GM15510 (cell line): ENCODE measurements around the gene HS3ST3B1.

Experiments
- POLR2A ChIP-seq: IDR thresholded peaks from 3 replicates; pipeline ENCODE4 v1.6.1; 2011; ENCODE audit warnings: borderline replicate concordance; ENCODE audit not compliant: insufficient read length; ENCODE audit errors: extremely low read depth

HS3ST3B1 gene

GRCh38 chr17:14325618-14326167, 24.8 kb downstream of the HS3ST3B1 start:
- no peak for TF ChIP-seq POLR2A

DNA sequence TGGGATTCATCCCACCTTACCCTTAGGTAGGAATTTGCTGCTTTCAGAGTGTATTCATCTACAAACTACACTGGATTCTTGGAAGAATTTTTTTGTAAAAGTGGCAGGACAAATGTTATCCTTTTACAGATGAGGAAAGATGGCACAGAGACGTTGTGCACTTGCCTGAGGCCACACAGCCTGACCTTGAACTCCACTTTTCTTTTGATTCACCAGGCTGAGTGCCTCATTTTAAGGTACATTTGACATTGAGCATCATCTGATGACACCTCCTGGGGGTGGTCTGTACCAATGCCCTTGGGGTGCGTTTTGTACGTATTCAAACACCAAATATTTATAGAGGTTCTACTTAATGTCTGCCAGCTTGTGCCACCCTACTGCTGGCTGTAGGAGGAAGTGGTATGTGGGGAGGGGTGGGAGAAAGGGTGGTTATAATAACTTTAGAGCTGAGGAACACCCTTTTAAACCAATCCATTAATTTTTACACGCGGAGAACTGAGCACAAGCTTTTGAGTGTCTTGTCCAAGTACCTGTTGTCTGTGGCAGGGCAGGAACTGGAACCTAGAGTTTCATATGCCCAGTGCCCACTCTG, 29.1 kb downstream of the HS3ST3B1 start:
- no peak for TF ChIP-seq POLR2A

GRCh38 chr17:14330492-14330962, 29.6 kb downstream of the HS3ST3B1 start:
- TF ChIP-seq POLR2A, result no peak

DNA sequence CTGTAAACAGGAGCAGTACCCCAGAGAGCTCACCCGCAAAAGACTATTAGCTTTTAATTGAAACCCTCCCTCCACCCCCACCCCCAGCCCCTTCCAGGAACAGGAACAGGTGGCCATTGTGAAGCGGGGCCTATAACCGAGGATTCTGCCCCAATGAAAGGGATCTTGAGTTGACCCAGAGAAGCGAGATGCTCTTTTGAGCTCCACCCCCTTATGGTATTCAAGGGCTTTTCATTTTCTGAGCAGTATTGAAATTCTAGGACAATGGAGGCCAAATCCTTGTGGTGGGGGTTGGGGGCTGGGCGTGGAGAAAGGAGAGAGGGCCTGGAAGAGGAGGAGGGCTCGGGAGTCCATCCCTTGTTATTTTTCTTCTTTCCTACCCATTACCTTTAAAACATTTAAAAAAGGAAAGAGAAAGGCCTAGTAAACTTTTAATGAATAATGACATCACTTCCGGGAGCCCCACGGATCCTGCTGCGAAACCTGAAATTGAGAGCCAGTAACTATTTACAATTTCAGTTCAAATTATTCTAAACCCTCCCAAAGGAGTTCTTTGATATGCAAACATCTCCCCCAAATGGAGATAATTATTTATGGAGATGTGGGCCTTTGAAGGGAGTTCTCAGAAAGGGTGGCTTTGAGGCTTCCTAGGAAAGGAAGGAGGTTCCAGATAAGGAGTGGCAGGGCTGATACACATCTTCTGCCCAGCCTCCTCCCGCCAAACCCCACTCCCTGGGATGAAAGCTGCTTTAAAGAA, 30.5 kb downstream of the HS3ST3B1 start:
- no peak for TF ChIP-seq POLR2A

GRCh38 chr17:14331982-14332298, 31.1 kb downstream of the HS3ST3B1 start:
- TF ChIP-seq POLR2A, result no peak

- no peak for TF ChIP-seq POLR2A
Measured at GRCh38 chr17:14332331-14332730, 31.4 kb downstream of the HS3ST3B1 start.

DNA sequence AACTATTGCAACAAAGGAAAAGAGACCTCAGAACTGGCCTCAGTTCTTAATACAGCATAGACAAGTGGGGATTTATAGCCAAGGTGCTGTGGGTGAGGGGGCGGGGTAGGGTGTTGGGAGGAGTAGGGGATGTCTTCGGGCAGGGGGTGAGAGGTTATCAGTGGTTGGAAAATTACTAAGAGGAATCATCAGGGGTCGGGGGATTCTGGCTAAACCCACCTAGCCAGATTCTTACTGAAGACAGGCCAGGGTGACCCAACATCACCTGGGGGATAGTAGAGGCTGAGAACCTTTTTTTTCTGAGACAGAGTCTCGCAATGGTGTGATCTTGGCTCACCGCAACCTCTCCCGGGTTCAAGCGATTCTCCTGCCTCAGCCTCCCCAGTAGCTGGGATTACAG, 32.6 kb downstream of the HS3ST3B1 start:
- no peak for TF ChIP-seq POLR2A

DNA sequence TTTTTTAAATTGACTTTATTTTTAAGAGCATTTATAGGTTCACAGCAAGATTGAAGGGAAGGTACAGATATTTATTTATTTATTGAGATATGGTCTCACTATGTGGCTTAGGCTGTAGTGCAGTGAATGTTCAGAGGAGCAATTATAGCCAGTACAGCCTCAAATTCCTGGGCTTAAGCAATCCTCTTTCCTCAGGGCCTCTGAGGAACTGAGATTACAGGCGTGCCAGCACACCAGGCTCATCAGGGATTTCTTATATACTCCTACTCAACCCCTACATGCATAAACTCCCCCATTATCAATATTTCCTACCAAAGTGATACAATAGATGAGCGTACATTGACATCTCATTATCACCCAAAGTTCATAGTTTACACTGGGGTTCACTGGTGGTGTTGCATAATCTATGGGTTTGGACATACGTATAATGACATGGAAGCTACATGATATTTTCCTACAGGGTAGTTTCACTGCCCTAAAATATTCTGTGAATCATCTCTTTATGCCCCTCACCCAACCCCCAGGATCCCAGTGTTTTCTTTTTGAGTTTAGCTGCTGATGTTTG, 33.5 kb downstream of the HS3ST3B1 start:
- no peak for TF ChIP-seq POLR2A

DNA sequence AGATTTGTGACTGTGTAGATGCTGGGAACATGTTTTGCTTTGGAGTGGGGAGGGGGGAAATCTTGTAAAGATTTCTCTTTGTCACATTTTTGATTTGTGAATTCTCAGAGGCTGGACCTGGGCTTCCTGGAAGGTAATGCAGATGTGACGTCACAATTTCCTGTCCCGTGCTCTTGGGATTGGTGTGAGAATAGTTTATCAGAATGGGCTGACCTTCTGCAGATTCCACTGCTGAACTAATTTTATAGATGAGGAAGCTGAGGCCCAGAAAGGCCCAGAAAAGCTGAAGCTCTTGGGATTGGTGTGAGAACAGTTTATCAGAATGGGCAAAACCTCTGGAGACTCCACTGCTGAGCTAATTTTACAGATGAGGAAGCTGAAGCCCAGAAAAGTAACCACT, 34.0 kb downstream of the HS3ST3B1 start:
- TF ChIP-seq POLR2A, result no peak

- TF ChIP-seq POLR2A, result no peak
Measured at GRCh38 chr17:14336418-14336817, 35.5 kb downstream of the HS3ST3B1 start.

DNA sequence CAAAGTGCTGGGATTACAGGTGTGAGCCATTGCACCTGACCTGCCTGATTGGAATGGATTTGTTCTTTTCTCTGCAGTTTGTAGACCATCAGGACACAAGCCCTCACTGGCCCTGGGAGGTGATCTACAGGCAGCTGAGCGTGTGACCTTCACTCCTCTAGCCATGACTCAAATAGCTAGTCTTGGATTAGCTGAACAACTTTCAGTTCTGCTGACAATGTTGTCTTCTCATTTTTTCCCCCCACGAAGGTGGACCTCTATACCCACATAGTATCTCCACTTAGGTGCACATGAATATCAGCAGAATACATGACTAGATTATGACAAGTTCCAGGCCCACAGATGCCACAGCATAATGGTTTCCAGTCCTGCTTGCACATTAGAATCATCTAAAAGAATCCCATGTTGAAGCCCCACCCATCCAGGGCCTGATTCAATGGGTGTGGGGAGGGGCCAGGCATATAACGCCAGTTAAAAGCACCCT, 36.8 kb downstream of the HS3ST3B1 start:
- no peak for TF ChIP-seq POLR2A

- TF ChIP-seq POLR2A, result no peak
Measured at GRCh38 chr17:14340857-14341754, 40.2 kb downstream of the HS3ST3B1 start.

DNA sequence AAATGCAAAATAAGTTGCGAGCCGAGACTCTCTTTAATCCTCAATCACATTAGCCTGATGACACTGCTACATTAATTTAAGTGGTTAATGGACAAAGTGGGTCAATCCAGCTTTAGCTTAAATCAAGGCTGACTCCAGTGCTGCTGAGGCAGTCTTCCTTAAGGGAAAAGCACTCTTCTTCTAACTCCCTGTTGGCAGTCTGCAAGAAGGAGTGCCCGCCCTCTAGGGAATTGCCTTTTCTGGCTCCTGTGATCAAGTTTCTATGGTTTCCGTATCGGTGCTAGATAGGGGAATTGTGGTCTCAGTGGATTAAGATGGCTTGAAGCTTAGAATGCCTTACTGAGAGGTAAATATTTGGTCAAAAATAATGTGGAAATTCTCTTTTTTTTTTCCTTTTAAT, 41.0 kb downstream of the HS3ST3B1 start:
- no peak for TF ChIP-seq POLR2A

- TF ChIP-seq POLR2A, result no peak
Measured at GRCh38 chr17:14346801-14347200, 45.9 kb downstream of the HS3ST3B1 start.

DNA sequence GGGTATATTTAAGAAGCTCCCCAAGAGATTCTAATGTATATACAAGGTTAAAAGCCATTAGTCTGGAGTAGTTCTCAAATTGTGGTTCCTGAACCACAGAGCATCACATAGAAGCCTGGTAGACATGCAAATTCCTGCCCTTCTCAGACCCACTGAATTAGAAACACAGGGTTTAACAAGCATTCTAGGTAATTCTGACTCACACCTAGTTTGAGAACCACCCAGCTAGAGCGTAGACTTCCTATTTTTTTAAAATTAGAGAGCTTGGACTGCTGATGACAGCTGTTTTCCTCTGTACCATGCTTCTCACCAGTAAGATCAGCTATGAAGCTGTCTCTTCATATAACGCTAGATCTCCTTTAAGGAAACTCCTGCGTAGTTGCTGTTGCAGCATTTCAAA, 50.6 kb downstream of the HS3ST3B1 start:
- no peak for TF ChIP-seq POLR2A

DNA sequence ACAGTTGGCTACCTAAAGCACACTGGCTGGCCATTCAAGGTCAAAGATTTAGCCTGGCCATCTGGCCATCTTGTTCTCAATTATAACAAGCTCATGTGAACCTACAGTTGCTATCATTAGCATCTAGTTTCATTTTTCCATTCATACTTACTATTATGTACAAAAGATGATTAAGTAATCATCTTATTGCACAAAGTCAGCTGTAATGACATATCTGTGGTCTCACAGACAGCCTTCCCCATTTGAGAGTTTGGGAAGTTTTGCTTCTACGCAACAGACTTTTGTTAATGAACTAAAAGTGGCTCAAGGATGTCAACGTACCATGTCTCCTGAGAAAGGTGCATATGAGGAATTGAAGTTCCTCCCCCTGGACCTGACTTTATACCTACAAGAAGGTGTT, 51.3 kb downstream of the HS3ST3B1 start:
- TF ChIP-seq POLR2A, result no peak
